NCI-H526 treated with DMSO at 0.1 percent for 48 hours (cell line): ENCODE data around the gene ZNF394.

ENCODE experiments used
- DNase-seq: peaks from one replicate; lab custom pipeline; 2025; lab: John Stamatoyannopoulos, UW

Gene ZNF394

DNA sequence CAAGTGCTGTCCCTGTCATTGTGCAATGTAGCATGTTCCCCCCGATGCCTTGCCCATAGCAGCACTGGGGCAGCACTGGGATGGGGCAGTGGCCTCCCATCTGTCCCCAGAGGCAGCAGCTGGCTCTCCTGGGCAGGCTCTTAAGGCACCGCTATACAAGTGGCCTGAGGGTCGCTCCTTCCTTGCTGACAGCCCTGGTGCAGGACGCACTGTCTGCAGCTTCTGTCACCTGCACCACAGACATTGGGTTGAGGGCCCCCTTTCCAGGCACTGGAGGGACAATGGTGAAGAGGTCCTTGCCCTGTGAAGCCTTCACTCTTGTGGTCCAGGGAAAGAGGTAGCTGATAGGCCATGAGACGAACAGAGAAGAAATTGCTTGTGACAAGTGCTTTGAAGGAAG, 50.8 kb downstream of the ZNF394 start:
- no peak for DNase-seq

- no peak for DNase-seq
Observed at GRCh38 chr7:99448855-99449254, 51.2 kb downstream of the ZNF394 start.

- no peak for DNase-seq
Observed at GRCh38 chr7:99447943-99448342, 52.1 kb downstream of the ZNF394 start.

DNA sequence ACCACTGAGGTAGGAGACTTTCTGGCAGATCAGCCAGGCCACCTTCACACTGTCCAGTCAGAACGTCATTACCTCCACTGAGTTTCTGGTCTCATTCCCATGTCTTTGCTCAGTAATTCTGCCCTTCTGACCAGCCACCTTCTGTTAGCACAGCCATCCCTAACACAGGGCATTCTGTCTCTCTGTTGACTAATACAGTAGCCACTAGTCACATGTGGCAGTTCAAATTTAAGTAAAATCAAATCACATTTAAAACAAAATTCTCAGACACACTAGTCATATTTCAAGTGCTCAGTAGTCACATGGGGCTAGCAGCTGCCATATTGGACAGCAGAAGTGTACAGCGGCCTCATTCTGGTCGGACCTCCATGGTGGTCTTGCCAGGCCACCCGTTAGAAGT, 54.0 kb downstream of the ZNF394 start:
- DNase-seq = no peak
